Measurements from ENCODE around the gene SNX2. TPM values are rescaled to one million over a fixed set of nuclear protein-coding genes. Genes with fewer than 3 reads are reported as not detected.
A peak's percentile ranks its signal among the peaks of the same experiment; 100 is the strongest.

SNX2 gene
- total and polyA plus RNA-seq, 5 donors from 2014 or later, result 65.3 to 124 (median 100) TPM

GRCh38 chr5:122774519-122774860 is 390 bp upstream of the SNX2 start:
- DNase-seq (no peak), ATAC-seq (ENCODE audit: low read depth in 2 of 2) (peak; percentile 9 to 10)
- peak overlapping the region; percentile 81 for H3K27ac ChIP-seq (ENCODE audit: insufficient read depth, low read length, poor library complexity, severe bottlenecking)
- Mint-ChIP-seq H3K4me3 (peak overlapping the region; percentile 92 to 97 (median 95)), H3K27me3 (peaks cover 27% of the 10 kb centered on the region), H3K9me3 (peaks cover 0 to 2% (median 0%) of the 10 kb centered on the region in 7 donors), H3K36me3 (peaks cover 8% of the 10 kb centered on the region), H3K4me1 (peaks cover 27 to 48% (median 34%) of the 10 kb centered on the region in 4 donors), H3K27ac (peak overlapping the region; percentile 3 to 96 (median 96))
- H3K36me3 ChIP-seq (ENCODE audit: control insufficient read depth, insufficient read depth, low read length), result no peaks in the 10 kb centered on the region
- no peaks in the 10 kb centered on the region for H3K9me3 ChIP-seq (ENCODE audit: control insufficient read depth in 2 of 2, low read length in 2 of 2)
- H3K27me3 ChIP-seq (ENCODE audit: control insufficient read depth, insufficient read depth, low read length), result peaks cover 4% of the 10 kb centered on the region
- peaks cover 30% of the 10 kb centered on the region for H3K4me1 ChIP-seq (ENCODE audit: control insufficient read depth, insufficient read depth, low read length, poor library complexity, severe bottlenecking)
- H3K4me3 ChIP-seq (ENCODE audit: low read depth, low read length), result peak overlapping the region; percentile 64

GRCh38 chr5:122775550-122776542 is 966 bp downstream of the SNX2 start:
- H3K27me3 Mint-ChIP-seq, result peaks cover 14% of the 10 kb centered on the region
- Histone ChIP-seq H3K27ac (ENCODE audit: insufficient read depth, low read length, poor library complexity, severe bottlenecking) (peak overlapping the region; percentile 81), H3K4me3 (ENCODE audit: low read depth, low read length) (peak overlapping the region; percentile 90), H3K36me3 (ENCODE audit: control insufficient read depth, insufficient read depth, low read length) (no peaks in the 10 kb centered on the region), H3K9me3 (ENCODE audit: control insufficient read depth in 2 of 2, low read length in 2 of 2) (no peaks in the 10 kb centered on the region), H3K4me1 (ENCODE audit: control insufficient read depth, insufficient read depth, low read length, poor library complexity, severe bottlenecking) (peaks cover 30% of the 10 kb centered on the region), H3K27me3 (ENCODE audit: control insufficient read depth, insufficient read depth, low read length) (no peaks in the 10 kb centered on the region)
- ATAC-seq (ENCODE audit: low read depth in 2 of 2), result no peak
- peak overlapping the region; percentile 96 for H3K27ac Mint-ChIP-seq
- peaks cover 0 to 2% (median 0%) of the 10 kb centered on the region in 7 donors for H3K9me3 Mint-ChIP-seq
- peaks cover 13% of the 10 kb centered on the region for H3K36me3 Mint-ChIP-seq
- peak overlapping the region; percentile 92 to 97 (median 95) for H3K4me3 Mint-ChIP-seq
- H3K4me1 Mint-ChIP-seq, result peaks cover 39 to 60% (median 45%) of the 10 kb centered on the region in 4 donors
- DNase-seq, result peak in 1 of 3 donors; percentile 34

GRCh38 chr5:122778157-122778556 is 3.3 kb downstream of the SNX2 start:
- peaks cover 39 to 69% (median 48%) of the 10 kb centered on the region in 4 donors for H3K4me1 Mint-ChIP-seq
- no peak overlapping the region for H3K27ac Mint-ChIP-seq
- peaks cover 15% of the 10 kb centered on the region for H3K36me3 Mint-ChIP-seq
- Histone ChIP-seq H3K4me1 (ENCODE audit: control insufficient read depth, insufficient read depth, low read length, poor library complexity, severe bottlenecking) (peaks cover 30% of the 10 kb centered on the region), H3K27me3 (ENCODE audit: control insufficient read depth, insufficient read depth, low read length) (no peaks in the 10 kb centered on the region), H3K9me3 (ENCODE audit: control insufficient read depth in 2 of 2, low read length in 2 of 2) (no peaks in the 10 kb centered on the region), H3K4me3 (ENCODE audit: low read depth, low read length) (peak overlapping the region; percentile 49), H3K27ac (ENCODE audit: insufficient read depth, low read length, poor library complexity, severe bottlenecking) (no peak overlapping the region), H3K36me3 (ENCODE audit: control insufficient read depth, insufficient read depth, low read length) (no peaks in the 10 kb centered on the region)
- H3K4me3 Mint-ChIP-seq, result peak overlapping the region in 3 of 4 donors; percentile 15 to 85 (median 70)
- ATAC-seq (ENCODE audit: low read depth in 2 of 2) (no peak), DNase-seq (no peak)
- peaks cover 0 to 2% (median 0%) of the 10 kb centered on the region in 7 donors for H3K9me3 Mint-ChIP-seq
- H3K27me3 Mint-ChIP-seq, result peaks cover 6% of the 10 kb centered on the region

DNA sequence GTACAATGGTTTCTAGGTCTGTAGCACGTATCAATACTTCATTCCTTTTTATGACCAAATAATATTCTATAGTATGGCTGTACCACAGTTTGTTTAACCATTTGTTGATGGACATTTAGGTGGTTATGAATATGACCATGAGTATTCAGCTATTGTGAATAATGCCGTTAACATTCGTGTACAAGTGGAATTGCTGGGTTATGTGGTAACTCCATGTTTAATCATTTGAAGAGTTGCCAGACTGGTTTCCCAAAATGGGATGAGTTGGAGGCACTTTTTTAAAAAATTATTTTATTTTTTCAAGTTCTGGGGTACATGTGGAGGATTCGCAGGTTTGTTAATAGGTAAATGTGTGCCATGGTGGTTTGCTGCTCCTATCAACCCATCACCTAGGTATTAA is 4.6 kb downstream of the SNX2 start:
- no peak for ATAC-seq (ENCODE audit: low read depth in 2 of 2)
- Histone ChIP-seq H3K27me3 (ENCODE audit: control insufficient read depth, insufficient read depth, low read length) (no peaks in the 10 kb centered on the region), H3K27ac (ENCODE audit: insufficient read depth, low read length, poor library complexity, severe bottlenecking) (no peak overlapping the region), H3K9me3 (ENCODE audit: control insufficient read depth in 2 of 2, low read length in 2 of 2) (no peaks in the 10 kb centered on the region), H3K4me1 (ENCODE audit: control insufficient read depth, insufficient read depth, low read length, poor library complexity, severe bottlenecking) (peaks cover 30% of the 10 kb centered on the region), H3K36me3 (ENCODE audit: control insufficient read depth, insufficient read depth, low read length) (no peaks in the 10 kb centered on the region), H3K4me3 (ENCODE audit: low read depth, low read length) (no peak overlapping the region)
- Mint-ChIP-seq H3K27me3 (peaks cover 6% of the 10 kb centered on the region), H3K27ac (peak overlapping the region in 1 of 3 donors; percentile 70), H3K4me1 (peaks cover 47 to 72% (median 56%) of the 10 kb centered on the region in 4 donors), H3K9me3 (peaks cover 0 to 2% (median 0%) of the 10 kb centered on the region in 7 donors), H3K4me3 (peak overlapping the region; percentile 26 to 70 (median 52)), H3K36me3 (peaks cover 16% of the 10 kb centered on the region)
- DNase-seq, result no peak

DNA sequence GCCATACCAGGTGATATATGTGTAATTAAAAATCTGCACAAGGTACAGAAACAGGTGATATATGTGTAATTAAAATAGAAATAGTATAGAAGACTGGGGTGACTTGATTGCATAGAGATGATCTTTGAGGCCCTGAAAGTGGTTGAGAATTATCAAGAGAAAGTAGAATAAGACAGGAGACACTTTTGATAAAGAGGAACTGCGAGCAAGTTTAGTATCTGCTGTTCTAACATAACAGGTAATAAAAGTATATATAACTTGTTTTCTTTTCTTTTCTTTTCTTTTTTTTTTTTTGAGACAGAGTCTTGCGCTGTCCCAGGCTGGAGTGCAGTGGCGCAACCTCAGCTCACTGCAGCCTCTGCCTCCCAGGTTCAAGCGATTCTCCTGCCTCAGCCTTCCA is 5.4 kb downstream of the SNX2 start:
- peaks cover 4% of the 10 kb centered on the region in 2 experiments for H3K9me3 ChIP-seq (ENCODE audit: control insufficient read depth in 2 of 2, low read length in 2 of 2)
- H3K4me1 ChIP-seq (ENCODE audit: control insufficient read depth, insufficient read depth, low read length, poor library complexity, severe bottlenecking), result peaks cover 28% of the 10 kb centered on the region
- H3K4me3 ChIP-seq (ENCODE audit: low read depth, low read length), result no peak overlapping the region
- ATAC-seq (ENCODE audit: low read depth in 2 of 2), result no peak
- Mint-ChIP-seq H3K4me3 (peak overlapping the region in 3 of 4 donors; percentile 27 to 64 (median 46)), H3K36me3 (peaks cover 20% of the 10 kb centered on the region), H3K9me3 (peaks cover 0 to 5% (median 0%) of the 10 kb centered on the region in 7 donors), H3K27me3 (peaks cover 5% of the 10 kb centered on the region), H3K27ac (peak overlapping the region in 1 of 3 donors; percentile 48), H3K4me1 (peaks cover 51 to 76% (median 56%) of the 10 kb centered on the region in 4 donors)
- H3K27me3 ChIP-seq (ENCODE audit: control insufficient read depth, insufficient read depth, low read length), result no peaks in the 10 kb centered on the region
- no peak for DNase-seq
- no peak overlapping the region for H3K27ac ChIP-seq (ENCODE audit: insufficient read depth, low read length, poor library complexity, severe bottlenecking)
- H3K36me3 ChIP-seq (ENCODE audit: control insufficient read depth, insufficient read depth, low read length), result peaks cover 2% of the 10 kb centered on the region

- Histone ChIP-seq H3K27me3 (ENCODE audit: control insufficient read depth, insufficient read depth, low read length) (no peaks in the 10 kb centered on the region), H3K36me3 (ENCODE audit: control insufficient read depth, insufficient read depth, low read length) (peaks cover 3% of the 10 kb centered on the region), H3K4me3 (ENCODE audit: low read depth, low read length) (no peak overlapping the region), H3K9me3 (ENCODE audit: control insufficient read depth in 2 of 2, low read length in 2 of 2) (peaks cover 12 to 13% of the 10 kb centered on the region in 2 experiments), H3K27ac (ENCODE audit: insufficient read depth, low read length, poor library complexity, severe bottlenecking) (no peak overlapping the region), H3K4me1 (ENCODE audit: control insufficient read depth, insufficient read depth, low read length, poor library complexity, severe bottlenecking) (peaks cover 16% of the 10 kb centered on the region)
- ATAC-seq (ENCODE audit: low read depth in 2 of 2) (no peak), DNase-seq (no peak)
- peaks cover 27% of the 10 kb centered on the region for H3K36me3 Mint-ChIP-seq
- peaks cover 0 to 9% (median 3%) of the 10 kb centered on the region in 7 donors for H3K9me3 Mint-ChIP-seq
- no peaks in the 10 kb centered on the region for H3K27me3 Mint-ChIP-seq
- H3K4me1 Mint-ChIP-seq, result peaks cover 48 to 69% (median 54%) of the 10 kb centered on the region in 4 donors
- H3K4me3 Mint-ChIP-seq, result no peak overlapping the region
- H3K27ac Mint-ChIP-seq, result no peak overlapping the region
Measured at GRCh38 chr5:122781465-122781864, 6.6 kb downstream of the SNX2 start.

DNA sequence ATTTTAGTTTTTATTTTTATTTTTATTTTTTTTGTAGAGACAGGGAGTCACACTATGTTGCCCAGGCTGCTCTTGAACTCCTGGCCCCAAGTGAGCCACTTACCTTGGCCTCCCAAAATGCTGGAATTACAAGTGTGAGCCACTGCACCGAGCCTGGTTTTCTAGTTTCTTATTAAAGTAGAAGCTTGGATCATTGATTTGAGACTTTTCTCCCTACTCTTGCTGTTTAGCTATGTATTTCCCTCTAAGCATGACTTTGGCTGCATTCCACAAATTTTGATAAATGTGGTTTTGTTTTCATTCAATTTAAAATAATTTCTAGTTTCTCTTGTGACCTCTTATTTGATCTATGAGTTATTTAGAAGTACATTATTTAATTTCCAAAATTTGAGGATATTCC is 10.4 kb downstream of the SNX2 start:
- Mint-ChIP-seq H3K4me3 (no peak overlapping the region), H3K4me1 (peaks cover 25 to 56% (median 36%) of the 10 kb centered on the region in 4 donors), H3K27ac (no peak overlapping the region), H3K9me3 (peaks cover under 1 to 18% (median 9%) of the 10 kb centered on the region in 7 donors), H3K36me3 (peaks cover 35% of the 10 kb centered on the region), H3K27me3 (peaks cover 4% of the 10 kb centered on the region)
- peaks cover 3% of the 10 kb centered on the region for H3K36me3 ChIP-seq (ENCODE audit: control insufficient read depth, insufficient read depth, low read length)
- ATAC-seq (ENCODE audit: low read depth in 2 of 2), result no peak
- H3K27ac ChIP-seq (ENCODE audit: insufficient read depth, low read length, poor library complexity, severe bottlenecking), result no peak overlapping the region
- H3K27me3 ChIP-seq (ENCODE audit: control insufficient read depth, insufficient read depth, low read length), result no peaks in the 10 kb centered on the region
- peaks cover 12 to 16% of the 10 kb centered on the region in 2 experiments for H3K9me3 ChIP-seq (ENCODE audit: control insufficient read depth in 2 of 2, low read length in 2 of 2)
- no peaks in the 10 kb centered on the region for H3K4me1 ChIP-seq (ENCODE audit: control insufficient read depth, insufficient read depth, low read length, poor library complexity, severe bottlenecking)
- no peak for DNase-seq
- H3K4me3 ChIP-seq (ENCODE audit: low read depth, low read length), result no peak overlapping the region
